Peyer's patch (tissue), 4 donors: ENCODE measurements around the gene FBN3. TPM values are rescaled to one million over a fixed set of nuclear protein-coding genes. Genes with fewer than 3 reads are reported as not detected.

Experiments
- DNase-seq, 3 donors: peaks; one replicate each; pipeline ENCODE4 v3.0.0-alpha.2; 2017 to 2019
- H3K27ac ChIP-seq, 4 donors: fragments of 200-600 bp; sonication (generic); one replicate each; pipeline ENCODE4 v1.5.1; 2016 to 2019
- H3K27me3 ChIP-seq, 2 donors: fragments of 200-600 bp; sonication (generic); one replicate each; pipeline ENCODE4 v1.5.1; 2019
- H3K36me3 ChIP-seq, 3 donors: fragments of 200-600 bp; sonication (generic); one replicate each; pipeline ENCODE4 v1.5.1; 2016 to 2019
- H3K4me1 ChIP-seq, 4 donors: fragments of 200-600 bp; sonication (generic); one replicate each; pipeline ENCODE4 v1.5.1; 2016 to 2019
- H3K4me3 ChIP-seq, 4 donors: fragments of 200-600 bp; sonication (generic); 1 replicate in 3 of 4; 2 replicates in 1 of 4; pipeline ENCODE4 v1.5.1; 2016 to 2019; ENCODE audit warnings: mild to moderate bottlenecking in 1 of 4
- H3K9me3 ChIP-seq, 4 donors: fragments of 200-600 bp; sonication (generic); one replicate each; pipeline ENCODE4 v1.5.1; 2016 to 2019; ENCODE audit warnings: mild to moderate bottlenecking in 1 of 4
- POLR2A ChIP-seq, 2 donors: fragments of 450-650 bp; IDR thresholded peaks; one replicate each; pipeline ENCODE4 v1.5.1; 2017; ENCODE audit warnings: antibody characterized with exemption in 2 of 2, mild to moderate bottlenecking in 2 of 2, moderate library complexity in 2 of 2
- total RNA-seq, 4 donors: library from RNA; depleted of rRNA; stranded (reverse); fragments of >200 nt; gene quantifications; one replicate each; pipeline ENCODE4 v1.1.0, GENCODE V29; 2016
- TF ChIP-seq, protein P1 (sequence below), 6 experiments: fragments of 450-650 bp in 4 of 6; fragments of 200-600 bp in 2 of 6; sonication (generic) in 1 of 6; IDR thresholded peaks; one replicate each; pipeline ENCODE4 v1.5.1; 2017 to 2019; ENCODE audit warnings: antibody characterized with exemption in 6 of 6, mild to moderate bottlenecking in 3 of 6, moderate library complexity in 1 of 6

Gene FBN3
- total RNA-seq, 4 donors from 2014 or later = 0.28 TPM; not detected in 3

DNA sequence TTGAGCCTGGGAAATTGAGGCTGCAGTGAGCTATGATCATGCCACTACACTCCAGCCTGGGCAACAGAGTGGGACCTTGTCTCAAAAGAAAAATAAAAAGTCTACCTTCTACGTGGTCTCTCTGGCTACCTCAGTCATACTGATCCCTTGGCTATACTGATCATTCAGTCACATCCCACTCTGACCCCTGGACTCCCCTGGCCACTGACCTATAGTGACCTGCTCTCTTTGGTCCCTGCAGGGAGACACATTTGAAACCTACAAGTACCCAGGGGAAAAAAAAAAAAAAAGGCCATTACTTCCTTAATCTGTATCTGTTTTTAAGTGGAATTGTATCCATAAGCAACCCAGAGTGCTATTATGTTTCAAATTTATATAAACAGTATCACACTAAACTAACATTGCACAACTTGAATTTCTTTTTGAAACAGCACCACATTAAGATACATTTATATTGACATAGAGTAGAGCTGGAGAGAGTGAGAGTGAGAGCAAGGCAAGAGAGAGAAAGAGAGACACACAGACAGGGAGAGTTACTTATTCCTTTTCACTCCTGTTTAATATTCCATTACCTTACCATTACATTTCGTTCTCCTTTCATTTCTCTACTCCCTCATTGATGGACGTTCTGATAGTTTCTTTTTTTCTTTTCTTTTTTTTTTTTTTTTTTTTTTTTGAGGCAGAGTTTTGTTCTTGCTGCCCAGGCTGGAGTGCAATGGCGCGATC lies 36.1 kb upstream of the FBN3 start:
- TF ChIP-seq, protein P1, sequence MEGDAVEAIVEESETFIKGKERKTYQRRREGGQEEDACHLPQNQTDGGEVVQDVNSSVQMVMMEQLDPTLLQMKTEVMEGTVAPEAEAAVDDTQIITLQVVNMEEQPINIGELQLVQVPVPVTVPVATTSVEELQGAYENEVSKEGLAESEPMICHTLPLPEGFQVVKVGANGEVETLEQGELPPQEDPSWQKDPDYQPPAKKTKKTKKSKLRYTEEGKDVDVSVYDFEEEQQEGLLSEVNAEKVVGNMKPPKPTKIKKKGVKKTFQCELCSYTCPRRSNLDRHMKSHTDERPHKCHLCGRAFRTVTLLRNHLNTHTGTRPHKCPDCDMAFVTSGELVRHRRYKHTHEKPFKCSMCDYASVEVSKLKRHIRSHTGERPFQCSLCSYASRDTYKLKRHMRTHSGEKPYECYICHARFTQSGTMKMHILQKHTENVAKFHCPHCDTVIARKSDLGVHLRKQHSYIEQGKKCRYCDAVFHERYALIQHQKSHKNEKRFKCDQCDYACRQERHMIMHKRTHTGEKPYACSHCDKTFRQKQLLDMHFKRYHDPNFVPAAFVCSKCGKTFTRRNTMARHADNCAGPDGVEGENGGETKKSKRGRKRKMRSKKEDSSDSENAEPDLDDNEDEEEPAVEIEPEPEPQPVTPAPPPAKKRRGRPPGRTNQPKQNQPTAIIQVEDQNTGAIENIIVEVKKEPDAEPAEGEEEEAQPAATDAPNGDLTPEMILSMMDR (IDR thresholded peaks at IDR 0.05) = no peak
- TF ChIP-seq POLR2A (IDR thresholded peaks at IDR 0.05) = no peak
- Histone ChIP-seq H3K4me1 (no peaks in the 10 kb centered on the region), H3K36me3 (no peaks in the 10 kb centered on the region), H3K27ac (no peak overlapping the region), H3K9me3 (no peaks in the 10 kb centered on the region), H3K27me3 (no peaks in the 10 kb centered on the region), H3K4me3 (no peak overlapping the region)
- DNase-seq = no peak

DNA sequence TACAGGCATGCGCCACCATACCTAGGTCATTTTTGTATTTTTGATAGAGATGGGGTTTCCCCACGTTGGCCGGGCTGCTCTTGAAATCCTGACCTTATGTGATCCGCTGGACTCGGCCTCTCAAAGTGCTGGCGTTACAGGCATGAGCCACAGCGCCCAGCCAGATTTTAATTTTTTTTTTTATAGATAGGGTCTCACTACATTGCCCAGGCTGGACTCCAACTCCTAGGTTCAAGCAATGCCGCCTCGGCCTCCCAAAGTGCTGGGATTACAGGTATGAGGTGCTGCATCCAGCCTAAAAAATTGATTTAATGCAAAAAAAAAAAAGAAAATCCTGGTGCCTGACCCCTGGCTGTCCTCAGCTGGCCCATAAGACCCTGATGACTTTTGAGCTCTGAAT lies 34.9 kb upstream of the FBN3 start:
- no peaks in the 10 kb centered on the region for H3K27me3 ChIP-seq
- no peaks in the 10 kb centered on the region for H3K4me1 ChIP-seq
- DNase-seq = no peak
- TF ChIP-seq POLR2A (IDR thresholded peaks at IDR 0.05) = no peak
- TF ChIP-seq, protein P1 (IDR thresholded peaks at IDR 0.05) = no peak
- no peaks in the 10 kb centered on the region for H3K9me3 ChIP-seq
- H3K27ac ChIP-seq = no peak overlapping the region
- H3K4me3 ChIP-seq = no peak overlapping the region
- H3K36me3 ChIP-seq = no peaks in the 10 kb centered on the region

DNA sequence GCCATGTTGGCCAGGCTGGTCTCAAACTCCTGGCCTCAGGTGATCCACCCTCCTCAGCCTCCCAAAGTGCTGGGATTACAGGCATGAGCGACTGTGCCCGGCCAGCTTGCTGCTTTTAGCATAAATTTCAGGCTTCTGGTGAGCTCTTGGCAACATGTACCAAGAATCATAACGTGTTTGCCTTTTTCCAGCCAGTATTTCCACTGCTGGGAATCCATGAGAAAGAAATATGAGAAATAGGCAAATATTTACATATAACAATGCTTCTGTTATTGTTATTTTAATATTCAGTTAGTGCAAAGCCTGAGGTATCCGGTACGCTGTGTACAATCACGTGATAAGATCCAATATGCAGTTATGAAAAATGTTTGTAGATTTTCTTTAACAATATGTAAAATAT lies 30.6 kb upstream of the FBN3 start:
- Histone ChIP-seq H3K4me1 (no peaks in the 10 kb centered on the region), H3K36me3 (no peaks in the 10 kb centered on the region), H3K27me3 (no peaks in the 10 kb centered on the region), H3K9me3 (no peaks in the 10 kb centered on the region), H3K4me3 (no peak overlapping the region), H3K27ac (no peak overlapping the region)
- DNase-seq = no peak
- TF ChIP-seq, protein P1 (IDR thresholded peaks at IDR 0.05) = no peak
- TF ChIP-seq POLR2A (IDR thresholded peaks at IDR 0.05) = no peak

DNA sequence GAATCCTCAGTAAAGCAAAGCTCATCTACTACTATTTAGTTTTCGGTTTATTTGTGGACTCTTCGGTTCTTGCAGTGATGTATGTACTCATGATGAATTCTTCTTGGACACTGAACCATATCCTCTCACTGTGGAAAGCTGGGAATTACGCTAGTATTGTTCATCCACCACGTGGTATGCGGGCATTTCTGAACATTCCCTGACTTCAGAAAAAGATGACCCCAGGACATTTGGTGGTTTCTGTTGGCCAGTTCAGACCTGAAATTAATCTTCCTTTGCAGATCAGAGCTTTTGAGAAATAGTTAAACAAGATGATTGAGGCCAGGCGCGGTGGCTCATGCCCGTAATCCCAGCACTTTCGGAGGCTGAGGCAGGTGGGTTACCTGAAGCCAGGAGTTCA lies 25.3 kb upstream of the FBN3 start:
- no peaks in the 10 kb centered on the region for H3K27me3 ChIP-seq
- no peak for DNase-seq
- H3K9me3 ChIP-seq = no peaks in the 10 kb centered on the region
- TF ChIP-seq, protein P1 (IDR thresholded peaks at IDR 0.05) = no peak
- no peak for TF ChIP-seq POLR2A (IDR thresholded peaks at IDR 0.05)
- H3K4me3 ChIP-seq = no peak overlapping the region
- H3K4me1 ChIP-seq = no peaks in the 10 kb centered on the region
- H3K27ac ChIP-seq = no peak overlapping the region
- no peaks in the 10 kb centered on the region for H3K36me3 ChIP-seq

DNA sequence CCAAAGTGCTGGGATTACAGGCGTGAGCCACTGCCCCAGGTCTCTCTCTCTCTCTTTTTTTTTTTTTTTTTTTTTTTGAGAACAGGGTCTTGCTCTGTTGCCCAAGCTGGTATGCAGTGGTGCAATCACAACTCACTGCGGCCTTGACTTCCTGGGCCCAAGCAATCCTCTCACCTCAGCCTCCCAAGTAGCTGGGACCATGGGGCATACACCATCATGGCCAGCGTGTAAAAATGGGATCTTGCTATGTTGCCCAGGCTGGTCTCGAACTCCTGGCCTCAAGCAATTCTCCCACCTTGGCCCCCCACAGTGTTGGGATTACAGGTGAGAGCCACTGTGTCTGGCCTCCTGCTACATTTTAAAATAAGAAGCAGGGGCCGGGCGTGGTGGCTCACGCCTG lies 19.1 kb upstream of the FBN3 start:
- Histone ChIP-seq H3K27me3 (no peaks in the 10 kb centered on the region), H3K4me3 (no peak overlapping the region), H3K36me3 (no peaks in the 10 kb centered on the region), H3K9me3 (no peaks in the 10 kb centered on the region), H3K4me1 (no peaks in the 10 kb centered on the region), H3K27ac (no peak overlapping the region)
- DNase-seq = no peak
- TF ChIP-seq, protein P1 (IDR thresholded peaks at IDR 0.05) = no peak

DNA sequence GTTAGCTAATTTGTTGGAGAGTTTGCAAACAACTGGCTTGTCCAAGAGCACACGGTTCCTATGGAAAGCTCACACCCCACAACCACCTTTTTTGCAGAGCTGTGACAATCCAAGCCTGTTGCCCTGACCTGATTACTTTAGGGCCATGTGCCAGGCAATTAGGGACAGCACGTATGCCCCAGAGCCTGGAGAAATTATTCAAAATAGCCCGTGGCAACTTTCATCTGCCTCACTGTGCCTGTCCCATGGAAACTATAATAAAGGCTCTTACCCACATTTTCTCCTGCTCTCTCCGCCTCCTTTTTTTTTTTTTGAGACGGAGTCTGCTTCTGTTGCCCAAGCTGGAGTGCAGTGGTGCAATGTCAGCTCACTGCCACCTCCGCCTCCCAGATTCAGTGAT lies 18.6 kb upstream of the FBN3 start:
- Histone ChIP-seq H3K27ac (no peak overlapping the region), H3K4me1 (no peaks in the 10 kb centered on the region), H3K36me3 (no peaks in the 10 kb centered on the region), H3K4me3 (no peak overlapping the region), H3K9me3 (no peaks in the 10 kb centered on the region), H3K27me3 (no peaks in the 10 kb centered on the region)
- TF ChIP-seq POLR2A (IDR thresholded peaks at IDR 0.05) = no peak
- TF ChIP-seq, protein P1 (IDR thresholded peaks at IDR 0.05) = no peak
- DNase-seq = no peak
